Uterus (tissue), 4 donors: ENCODE measurements around the gene HOXD12. TPM values are rescaled to one million over a fixed set of nuclear protein-coding genes. Genes with fewer than 3 reads are reported as not detected.

Experiments
- DNase-seq, 2 donors: peaks; one replicate each; pipeline ENCODE4 v3.0.0-alpha.2; 2019 to 2020
- H3K27ac ChIP-seq, 2 donors: fragments of 200-600 bp; sonication (generic); 1 replicate in 1 of 2; 2 replicates in 1 of 2; pipeline ENCODE4 v1.5.1; 2016 to 2018
- H3K27me3 ChIP-seq, 2 donors: fragments of 200-600 bp; sonication (generic); one replicate each; pipeline ENCODE4 v1.5.1; 2018 to 2019; ENCODE audit warnings: control low read depth in 1 of 2
- H3K36me3 ChIP-seq, 2 donors: fragments of 200-600 bp; sonication (generic); one replicate each; pipeline ENCODE4 v1.5.1; 2019; ENCODE audit warnings: control low read depth in 1 of 2
- H3K4me1 ChIP-seq, 2 donors: fragments of 200-600 bp; sonication (generic); one replicate each; pipeline ENCODE4 v1.5.1; 2018 to 2019; ENCODE audit warnings: control low read depth in 1 of 2
- H3K4me3 ChIP-seq, 2 donors: fragments of 200-600 bp; sonication (generic); 1 replicate in 1 of 2; 2 replicates in 1 of 2; pipeline ENCODE4 v1.5.1; 2018 to 2019; ENCODE audit warnings: mild to moderate bottlenecking in 1 of 2
- H3K9me3 ChIP-seq, 2 donors: fragments of 200-600 bp; sonication (generic); one replicate each; pipeline ENCODE4 v1.5.1; 2019; ENCODE audit warnings: control low read depth in 1 of 2
- CTCF ChIP-seq, 4 experiments: fragments of 200-600 bp in 2 of 4; fragments of 450-650 bp in 2 of 4; sonication (generic) in 2 of 4; IDR thresholded peaks; one replicate each; pipeline ENCODE4 v1.5.1; 2016 to 2019; ENCODE audit warnings: antibody characterized with exemption in 4 of 4, mild to moderate bottlenecking in 2 of 4, moderate library complexity in 1 of 4
- POLR2A ChIP-seq, 2 donors: fragments of 450-650 bp; IDR thresholded peaks; one replicate each; pipeline ENCODE4 v1.6.1; 2016; ENCODE audit warnings: antibody characterized with exemption in 2 of 2, mild to moderate bottlenecking in 1 of 2, moderate library complexity in 1 of 2
- intact Hi-C: fragments of 100-400 bp; cut with DNase I; formaldehyde crosslinking; loops from one replicate; pipeline ENCODE4 v1.15.1; 2023; ENCODE audit warnings: low total_unique reads
- total RNA-seq, 4 donors: library from RNA; depleted of rRNA in 3 of 4; stranded (reverse); fragments of >200 nt in 3 of 4; gene quantifications; one replicate each; pipeline versions ENCODE4 v1.1.0 to v1.2.4, GENCODE V29; 2014 to 2023
- donor health status: DM: yes; HTN: yes; CAD: no.

HOXD12 gene
- total RNA-seq, 4 donors from 2014 or later: 0.76 TPM; not detected in 3

GRCh38 chr2:176128982-176129796 lies 29.6 kb downstream of the HOXD12 start, which contains the start of gene HOXD8:
TSS of gene HOXD8 (plus strand) at chr2:176129705. CDS start at chr2:176130367, 662 bp downstream.
- no peak for TF ChIP-seq CTCF (IDR thresholded peaks at IDR 0.05)
- TF ChIP-seq POLR2A (IDR thresholded peaks at IDR 0.05): peak; percentile 70 to 80
- Histone ChIP-seq H3K27ac (peak within 1 kb of the TSS; percentile 98 to 99), H3K27me3 (no peaks in the 10 kb centered on the region), H3K36me3 (no peaks in the 10 kb centered on the region), H3K9me3 (no peaks in the 10 kb centered on the region), H3K4me3 (peak within 1 kb of the TSS; percentile 62 to 78), H3K4me1 (peaks cover 0 to 3% of the 10 kb centered on the region in 2 donors)
- peak; percentile 88 to 91 for DNase-seq
- intact Hi-C loops: loop anchor here (5.0 to 10.0 kb wide), 3 partner anchors 508 to 1136 kb away; partner anchors contain the start of gene NFE2L2

GRCh38 chr2:176129813-176130146 lies 30.2 kb downstream of the HOXD12 start:
- intact Hi-C loops: loop anchor here (5.0 to 10.0 kb wide), 3 partner anchors 508 to 1135 kb away; partner anchors contain the start of gene NFE2L2
- TF ChIP-seq POLR2A (IDR thresholded peaks at IDR 0.05) (peak in 1 of 2 donors; percentile 7), CTCF (IDR thresholded peaks at IDR 0.05) (no peak)
- Histone ChIP-seq H3K27ac (peak overlapping the region; percentile 98 to 99), H3K27me3 (no peaks in the 10 kb centered on the region), H3K9me3 (no peaks in the 10 kb centered on the region), H3K4me3 (peak overlapping the region; percentile 62 to 78), H3K4me1 (peaks cover 0 to 9% of the 10 kb centered on the region in 2 donors), H3K36me3 (no peaks in the 10 kb centered on the region)
- DNase-seq: no peak

GRCh38 chr2:176130147-176130956 lies 30.8 kb downstream of the HOXD12 start:
- Histone ChIP-seq H3K27me3 (no peaks in the 10 kb centered on the region), H3K4me1 (peaks cover 0 to 15% of the 10 kb centered on the region in 2 donors), H3K4me3 (peak overlapping the region; percentile 62 to 78), H3K36me3 (no peaks in the 10 kb centered on the region), H3K9me3 (no peaks in the 10 kb centered on the region), H3K27ac (peak overlapping the region; percentile 98 to 99)
- DNase-seq: peak; percentile 85 to 92
- intact Hi-C loops: no loop called here
- peak in 1 of 4 experiments; percentile 13 for TF ChIP-seq CTCF (IDR thresholded peaks at IDR 0.05)
- TF ChIP-seq POLR2A (IDR thresholded peaks at IDR 0.05): peak; percentile 20 to 65

- H3K4me1 ChIP-seq: peaks cover 0 to 15% of the 10 kb centered on the region in 2 donors
- intact Hi-C loops: no loop called here
- no peaks in the 10 kb centered on the region for H3K27me3 ChIP-seq
- H3K27ac ChIP-seq: peak overlapping the region; percentile 98 to 99
- TF ChIP-seq CTCF (IDR thresholded peaks at IDR 0.05) (no peak), POLR2A (IDR thresholded peaks at IDR 0.05) (no peak)
- H3K36me3 ChIP-seq: no peaks in the 10 kb centered on the region
- no peaks in the 10 kb centered on the region for H3K9me3 ChIP-seq
- DNase-seq: no peak
- H3K4me3 ChIP-seq: peak overlapping the region; percentile 62 to 78
Observed at GRCh38 chr2:176130957-176131847, 31.6 kb downstream of the HOXD12 start.
